Measurements from ENCODE around the gene STAM.

STAM gene

GRCh38 chr10:17643755-17644484 is at the start of gene STAM:
Gene STAM (plus strand): TSS chr10:17644151. CDS start chr10:17644340, 189 bp downstream.
- Mint-ChIP-seq H3K27me3 (no peaks in the 10 kb centered on the region), H3K27ac (ENCODE audit: low read depth) (peak within 1 kb of the TSS; percentile 98), H3K4me3 (peak within 1 kb of the TSS; percentile 98), H3K9me3 (no peaks in the 10 kb centered on the region), H3K4me1 (peaks cover 47% of the 10 kb centered on the region), H3K36me3 (ENCODE audit: insufficient read depth) (peaks cover 20% of the 10 kb centered on the region)
- ATAC-seq (replicated peaks; ENCODE audit: extremely low read depth, poor library complexity, severe bottlenecking) (peak; percentile 94), DNase-seq (ENCODE audit: low spot score in 2 of 2) (peak; percentile 91)

DNA sequence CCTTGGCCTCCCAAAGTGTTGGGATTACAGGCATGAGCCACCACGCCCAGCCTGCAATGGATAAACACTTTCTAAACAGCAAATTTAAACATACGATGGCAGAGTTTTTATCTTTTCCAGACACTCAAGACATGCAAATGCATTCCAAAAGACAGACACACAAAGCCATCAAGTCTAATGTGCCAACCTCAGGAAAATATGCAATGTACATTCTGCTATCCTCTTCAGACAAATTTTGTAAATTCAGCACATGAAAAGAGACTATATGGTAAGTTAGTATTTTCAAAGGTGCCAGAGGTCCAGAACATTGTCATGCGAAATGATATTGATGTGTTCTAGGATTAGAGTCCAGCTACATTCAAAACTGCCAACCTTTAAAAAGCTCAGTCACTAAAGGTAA is 46.6 kb upstream of the STAM start:
- Mint-ChIP-seq H3K4me1 (no peaks in the 10 kb centered on the region), H3K9me3 (no peaks in the 10 kb centered on the region), H3K36me3 (ENCODE audit: insufficient read depth) (no peaks in the 10 kb centered on the region), H3K27me3 (no peaks in the 10 kb centered on the region), H3K27ac (ENCODE audit: low read depth) (no peak overlapping the region), H3K4me3 (no peak overlapping the region)
- no peak for ATAC-seq (replicated peaks; ENCODE audit: extremely low read depth, poor library complexity, severe bottlenecking)
- no peak for DNase-seq (ENCODE audit: low spot score in 2 of 2)

DNA sequence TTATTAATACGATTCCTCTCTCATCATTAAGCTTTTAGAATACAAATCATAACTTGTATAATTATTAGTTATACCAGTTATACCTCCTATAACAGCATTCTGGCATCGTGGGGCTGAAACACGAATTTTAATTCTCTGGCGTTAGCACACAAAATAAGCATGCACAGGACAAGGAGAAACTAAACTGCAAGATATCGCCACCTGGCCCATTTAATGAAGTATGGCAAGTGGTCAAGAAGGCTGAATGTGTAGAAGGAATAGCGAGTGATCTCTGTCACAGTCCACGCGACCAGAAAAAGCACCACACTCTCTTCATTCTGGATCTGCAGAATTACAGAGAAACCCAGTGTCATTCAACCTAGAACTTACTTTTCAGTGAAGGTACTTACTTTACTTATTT is 44.9 kb upstream of the STAM start:
- Mint-ChIP-seq H3K36me3 (ENCODE audit: insufficient read depth) (no peaks in the 10 kb centered on the region), H3K9me3 (no peaks in the 10 kb centered on the region), H3K4me1 (no peaks in the 10 kb centered on the region), H3K27ac (ENCODE audit: low read depth) (no peak overlapping the region), H3K27me3 (no peaks in the 10 kb centered on the region), H3K4me3 (no peak overlapping the region)
- no peak for DNase-seq (ENCODE audit: low spot score in 2 of 2)
- no peak for ATAC-seq (replicated peaks; ENCODE audit: extremely low read depth, poor library complexity, severe bottlenecking)

DNA sequence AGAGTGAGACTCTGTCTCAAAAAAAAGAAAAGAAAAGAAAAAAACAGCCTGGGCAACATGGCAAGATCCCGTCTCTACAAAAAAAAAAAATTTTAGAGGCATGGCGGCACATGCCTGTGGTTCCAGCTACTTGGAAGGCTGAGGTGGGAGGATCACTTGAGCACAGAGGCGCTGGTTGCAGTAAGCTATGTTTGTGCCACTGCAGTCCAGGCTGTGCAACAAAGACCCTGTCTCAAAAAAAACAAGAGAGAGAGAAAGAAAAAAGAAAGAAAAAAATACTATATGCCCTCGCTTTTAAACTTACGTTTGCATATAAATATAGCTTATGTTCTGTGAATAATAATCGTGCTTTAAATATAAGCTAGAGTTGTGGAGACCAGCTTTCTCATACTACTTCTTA is 38.0 kb upstream of the STAM start:
- Mint-ChIP-seq H3K27me3 (no peaks in the 10 kb centered on the region), H3K4me3 (no peak overlapping the region), H3K9me3 (no peaks in the 10 kb centered on the region), H3K36me3 (ENCODE audit: insufficient read depth) (no peaks in the 10 kb centered on the region), H3K4me1 (no peaks in the 10 kb centered on the region), H3K27ac (ENCODE audit: low read depth) (no peak overlapping the region)
- no peak for ATAC-seq (replicated peaks; ENCODE audit: extremely low read depth, poor library complexity, severe bottlenecking)
- DNase-seq (ENCODE audit: low spot score in 2 of 2) = no peak

- ATAC-seq (replicated peaks; ENCODE audit: extremely low read depth, poor library complexity, severe bottlenecking) = no peak
- Mint-ChIP-seq H3K9me3 (no peaks in the 10 kb centered on the region), H3K27ac (ENCODE audit: low read depth) (no peak overlapping the region), H3K4me1 (no peaks in the 10 kb centered on the region), H3K27me3 (no peaks in the 10 kb centered on the region), H3K4me3 (no peak overlapping the region), H3K36me3 (ENCODE audit: insufficient read depth) (no peaks in the 10 kb centered on the region)
- no peak for DNase-seq (ENCODE audit: low spot score in 2 of 2)
Observed at GRCh38 chr10:17606547-17607040, 37.4 kb upstream of the STAM start.

DNA sequence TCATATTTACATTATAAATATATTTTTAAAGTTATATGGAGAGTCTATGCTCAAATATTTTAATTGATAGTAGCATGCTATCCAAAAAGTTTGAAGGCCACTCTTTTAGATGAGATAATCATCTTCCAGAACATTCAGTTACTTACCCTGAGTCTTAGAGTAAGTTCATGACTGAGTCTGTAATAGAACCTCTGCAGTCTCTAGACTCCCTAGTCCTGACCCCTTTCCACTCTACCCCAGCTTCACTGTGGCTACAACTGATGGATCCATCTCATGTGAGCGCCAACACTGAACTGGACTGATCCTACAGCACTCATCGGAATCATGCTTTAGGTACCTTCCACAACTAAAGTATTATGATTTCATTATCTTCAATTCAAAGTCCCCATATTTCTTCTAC is 36.9 kb upstream of the STAM start:
- Mint-ChIP-seq H3K36me3 (ENCODE audit: insufficient read depth) (no peaks in the 10 kb centered on the region), H3K4me1 (no peaks in the 10 kb centered on the region), H3K9me3 (no peaks in the 10 kb centered on the region), H3K4me3 (no peak overlapping the region), H3K27ac (ENCODE audit: low read depth) (no peak overlapping the region), H3K27me3 (no peaks in the 10 kb centered on the region)
- DNase-seq (ENCODE audit: low spot score in 2 of 2) (no peak), ATAC-seq (replicated peaks; ENCODE audit: extremely low read depth, poor library complexity, severe bottlenecking) (no peak)

- Mint-ChIP-seq H3K4me3 (no peak overlapping the region), H3K4me1 (no peaks in the 10 kb centered on the region), H3K27me3 (no peaks in the 10 kb centered on the region), H3K9me3 (no peaks in the 10 kb centered on the region), H3K27ac (ENCODE audit: low read depth) (no peak overlapping the region), H3K36me3 (ENCODE audit: insufficient read depth) (no peaks in the 10 kb centered on the region)
- ATAC-seq (replicated peaks; ENCODE audit: extremely low read depth, poor library complexity, severe bottlenecking) (peak; percentile 52), DNase-seq (ENCODE audit: low spot score in 2 of 2) (no peak)
Observed at GRCh38 chr10:17607603-17608332, 36.2 kb upstream of the STAM start.

DNA sequence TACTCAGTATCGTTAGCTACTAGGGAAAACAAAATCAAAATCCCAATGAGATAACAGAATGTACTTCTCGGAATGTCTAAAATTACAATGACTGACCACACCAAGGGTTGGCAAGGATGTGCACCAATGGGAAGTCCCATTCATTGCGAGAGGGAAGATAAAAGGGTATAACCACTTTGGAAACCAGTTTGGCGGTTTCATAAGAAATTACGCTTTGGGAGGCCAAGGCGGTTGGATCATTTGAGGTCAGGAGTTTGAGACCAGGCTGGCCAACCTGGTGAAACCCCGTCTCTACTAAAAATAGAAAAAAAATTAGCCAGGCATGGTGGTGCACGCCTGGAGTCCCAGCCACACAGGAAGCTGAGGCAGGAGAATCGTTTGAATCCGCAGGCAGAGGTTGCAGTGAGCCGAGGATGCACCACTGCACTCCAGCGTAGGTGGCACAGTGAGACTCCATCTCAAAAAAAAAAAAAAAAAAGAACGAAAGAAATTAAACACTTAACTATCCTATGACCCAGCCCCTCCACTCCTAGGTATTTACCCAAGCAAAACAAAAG is 34.4 kb upstream of the STAM start:
- Mint-ChIP-seq H3K27ac (ENCODE audit: low read depth) (no peak overlapping the region), H3K9me3 (no peaks in the 10 kb centered on the region), H3K27me3 (no peaks in the 10 kb centered on the region), H3K36me3 (ENCODE audit: insufficient read depth) (no peaks in the 10 kb centered on the region), H3K4me3 (no peak overlapping the region), H3K4me1 (no peaks in the 10 kb centered on the region)
- no peak for DNase-seq (ENCODE audit: low spot score in 2 of 2)
- ATAC-seq (replicated peaks; ENCODE audit: extremely low read depth, poor library complexity, severe bottlenecking) = no peak

GRCh38 chr10:17616403-17617030 is 27.4 kb upstream of the STAM start:
- DNase-seq (ENCODE audit: low spot score in 2 of 2) = no peak
- Mint-ChIP-seq H3K27ac (ENCODE audit: low read depth) (no peak overlapping the region), H3K27me3 (peaks cover 19% of the 10 kb centered on the region), H3K9me3 (no peaks in the 10 kb centered on the region), H3K4me1 (peaks cover 6% of the 10 kb centered on the region), H3K36me3 (ENCODE audit: insufficient read depth) (no peaks in the 10 kb centered on the region), H3K4me3 (peak overlapping the region; percentile 84)
- ATAC-seq (replicated peaks; ENCODE audit: extremely low read depth, poor library complexity, severe bottlenecking) = peak; percentile 48

DNA sequence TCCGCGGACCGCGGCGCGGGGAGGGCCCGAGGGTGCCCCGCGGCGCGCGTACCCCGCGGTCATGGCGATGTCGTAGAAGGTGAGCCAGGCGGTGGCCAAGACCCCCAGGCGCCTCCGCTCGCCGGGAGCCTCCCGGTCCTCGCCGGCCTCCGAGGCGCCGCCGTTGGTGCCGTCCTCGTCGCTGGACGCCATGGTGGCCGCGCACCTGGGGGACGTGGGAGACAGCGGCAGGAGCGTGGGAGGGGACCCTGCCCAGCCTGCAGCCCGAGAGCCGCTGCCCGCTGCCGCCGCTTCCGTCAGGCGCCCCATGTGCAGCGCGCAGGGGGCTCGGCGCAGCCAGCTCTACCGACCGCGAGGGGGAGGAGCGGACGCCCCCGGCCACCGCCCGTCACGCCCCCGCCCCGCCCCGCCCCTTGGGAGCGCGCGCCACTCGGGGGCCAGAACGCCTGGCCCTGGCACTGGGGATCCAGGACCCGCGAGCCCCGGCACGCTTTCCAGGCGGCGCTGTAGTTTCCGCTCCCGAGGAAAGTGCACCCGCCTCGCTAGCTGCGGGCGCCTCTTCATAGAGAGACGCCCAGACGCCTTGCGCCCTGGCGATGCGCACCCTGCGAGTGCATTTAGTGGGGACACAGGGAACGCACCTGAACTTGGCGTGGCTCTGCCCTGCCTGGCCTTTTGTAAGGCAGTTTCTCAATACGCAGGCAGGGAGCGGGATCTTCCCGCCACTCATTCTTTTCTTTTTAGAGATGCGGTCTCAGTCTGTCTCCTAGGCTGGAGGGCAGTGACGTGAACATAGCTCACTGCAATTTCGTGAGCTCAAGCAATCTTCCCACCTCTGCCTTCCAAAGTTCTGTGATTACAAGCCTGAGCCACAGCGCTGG is 26.7 kb upstream of the STAM start, which contains the start of gene HACD1:
Gene HACD1 (minus strand): TSS at position 344 of the 881 bp plus-strand sequence. CDS start 35 bp downstream, at position 309.
- peaks cover 22% of the 10 kb centered on the region for H3K27me3 Mint-ChIP-seq
- no peaks in the 10 kb centered on the region for H3K9me3 Mint-ChIP-seq
- ATAC-seq (replicated peaks; ENCODE audit: extremely low read depth, poor library complexity, severe bottlenecking) (peak; percentile 63), DNase-seq (ENCODE audit: low spot score in 2 of 2) (no peak)
- peak within 1 kb of the TSS; percentile 84 for H3K4me3 Mint-ChIP-seq
- peak within 1 kb of the TSS; percentile 35 for H3K27ac Mint-ChIP-seq (ENCODE audit: low read depth)
- H3K4me1 Mint-ChIP-seq = peaks cover 6% of the 10 kb centered on the region
- no peaks in the 10 kb centered on the region for H3K36me3 Mint-ChIP-seq (ENCODE audit: insufficient read depth)

GRCh38 chr10:17622061-17622460 is 21.9 kb upstream of the STAM start:
- DNase-seq (ENCODE audit: low spot score in 2 of 2) (no peak), ATAC-seq (replicated peaks; ENCODE audit: extremely low read depth, poor library complexity, severe bottlenecking) (no peak)
- Mint-ChIP-seq H3K27ac (ENCODE audit: low read depth) (no peak overlapping the region), H3K36me3 (ENCODE audit: insufficient read depth) (no peaks in the 10 kb centered on the region), H3K27me3 (peaks cover 39% of the 10 kb centered on the region), H3K4me1 (peaks cover 6% of the 10 kb centered on the region), H3K9me3 (no peaks in the 10 kb centered on the region), H3K4me3 (no peak overlapping the region)

DNA sequence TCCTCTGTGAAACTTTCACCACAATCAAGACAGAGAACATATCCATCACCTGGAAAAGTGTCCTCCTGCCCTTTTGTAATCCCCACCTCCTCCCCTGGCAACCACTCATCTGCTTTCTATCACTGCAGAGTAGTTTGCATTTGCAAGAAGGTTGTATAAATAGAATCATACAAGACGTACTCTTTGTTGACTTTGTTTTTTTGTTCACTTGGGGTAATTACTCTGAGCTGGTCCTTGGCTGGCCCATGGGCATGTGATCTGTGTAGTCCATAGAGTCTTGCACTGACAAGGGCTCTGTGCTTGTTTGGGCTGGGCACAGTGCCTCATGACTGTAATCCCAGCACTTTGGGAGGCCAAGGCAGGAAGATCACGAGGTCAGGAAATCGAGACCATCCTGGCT is 19.0 kb upstream of the STAM start:
- Mint-ChIP-seq H3K27ac (ENCODE audit: low read depth) (no peak overlapping the region), H3K36me3 (ENCODE audit: insufficient read depth) (no peaks in the 10 kb centered on the region), H3K4me1 (no peaks in the 10 kb centered on the region), H3K27me3 (peaks cover 21% of the 10 kb centered on the region), H3K4me3 (no peak overlapping the region), H3K9me3 (no peaks in the 10 kb centered on the region)
- no peak for ATAC-seq (replicated peaks; ENCODE audit: extremely low read depth, poor library complexity, severe bottlenecking)
- DNase-seq (ENCODE audit: low spot score in 2 of 2) = no peak
